Neural progenitor cell (in vitro differentiated cells): ENCODE data around the gene CDH13. TPM values are rescaled to one million over a fixed set of nuclear protein-coding genes. Genes with fewer than 3 reads are reported as not detected.

Experiments
- DNase-seq: peaks from one replicate; pipeline ENCODE4 v3.0.0-alpha.2; 2016; ENCODE audit warnings: low spot score
- H2AFZ ChIP-seq: fragments of 200-600 bp; sonication (generic); replicated peaks from 2 replicates; pipeline ENCODE4 v1.6.1; 2016; ENCODE audit warnings: antibody characterized with exemption
- H3F3A ChIP-seq: fragments of 200-600 bp; sonication (generic); 2 replicates; pipeline ENCODE4 v1.6.1; 2016; ENCODE audit warnings: antibody characterized with exemption, low read depth
- H3K27ac ChIP-seq: fragments of 200-600 bp; sonication (generic); 2 replicates; pipeline ENCODE4 v1.5.1; 2016; ENCODE audit warnings: mild to moderate bottlenecking
- H3K27me3 ChIP-seq: fragments of 200-600 bp; sonication (generic); 2 replicates; pipeline ENCODE4 v1.6.1; 2016; ENCODE audit warnings: mild to moderate bottlenecking, moderate library complexity
- H3K36me3 ChIP-seq: fragments of 200-600 bp; sonication (generic); 2 replicates; pipeline ENCODE4 v1.5.1; 2016
- H3K4me1 ChIP-seq: fragments of 200-600 bp; sonication (generic); 2 replicates; pipeline ENCODE4 v1.6.1; 2016; ENCODE audit warnings: mixed run types
- H3K4me2 ChIP-seq: fragments of 200-600 bp; sonication (generic); 2 replicates; pipeline ENCODE4 v1.6.1; 2016
- H3K4me3 ChIP-seq: fragments of 200-600 bp; sonication (generic); 2 replicates; pipeline ENCODE4 v1.5.1; 2016
- H3K79me2 ChIP-seq: fragments of 200-600 bp; sonication (generic); 2 replicates; pipeline ENCODE4 v1.6.1; 2016; ENCODE audit warnings: low read depth
- H3K9ac ChIP-seq: fragments of 200-600 bp; sonication (generic); 2 replicates; pipeline ENCODE4 v1.6.1; 2016
- H3K9me3 ChIP-seq: fragments of 200-600 bp; sonication (generic); 2 replicates; pipeline ENCODE4 v1.5.1; 2016; ENCODE audit warnings: low read depth
- H4K20me1 ChIP-seq: fragments of 200-600 bp; sonication (generic); 2 replicates; pipeline ENCODE4 v1.6.1; 2016; ENCODE audit warnings: low read depth
- H3K27ac Mint-ChIP-seq: 3 replicates; pipeline ENCODE4 v1.8.0; 2021; ENCODE audit warnings: mixed read lengths
- H3K27me3 Mint-ChIP-seq: 2 replicates; pipeline ENCODE4 v1.8.0; 2022; ENCODE audit warnings: low read depth, mild to moderate bottlenecking, inconsistent platforms, moderate library complexity, mixed read lengths; ENCODE audit not compliant: insufficient read depth
- H3K36me3 Mint-ChIP-seq: 3 replicates; pipeline ENCODE4 v1.8.0; 2021; ENCODE audit warnings: mixed read lengths
- H3K4me1 Mint-ChIP-seq: 3 replicates; pipeline ENCODE4 v1.8.0; 2021; ENCODE audit warnings: mixed read lengths
- H3K4me3 Mint-ChIP-seq: 3 replicates; pipeline ENCODE4 v1.8.0; 2021; ENCODE audit warnings: mild to moderate bottlenecking, moderate library complexity, mixed read lengths
- H3K9me3 Mint-ChIP-seq: 3 replicates; pipeline ENCODE4 v1.8.0; 2020; ENCODE audit warnings: mixed read lengths
- CTCF ChIP-seq: fragments of 200-600 bp; sonication (generic); IDR thresholded peaks from 2 replicates; pipeline ENCODE4 v1.5.1; 2017; ENCODE audit warnings: antibody characterized with exemption, mild to moderate bottlenecking
- EZH2 ChIP-seq: fragments of 200-600 bp; sonication (generic); IDR thresholded peaks from 2 replicates; pipeline ENCODE4 v1.6.1; 2017; ENCODE audit warnings: antibody characterized with exemption, mild to moderate bottlenecking, moderate library complexity
- EZH2phosphoT487 ChIP-seq: fragments of 200-600 bp; sonication (generic); IDR thresholded peaks from 2 replicates; pipeline ENCODE4 v1.6.1; 2017; ENCODE audit warnings: antibody characterized with exemption
- total RNA-seq: library from RNA; depleted of rRNA; stranded (reverse); fragments of >200 nt; gene quantifications from 2 replicates; pipeline ENCODE4 v1.2.3, GENCODE V29; 2015; ENCODE audit warnings: low replicate concordance

CDH13 gene
- total RNA-seq, 1 donor from 2014 or later = 3.0 TPM

- Histone ChIP-seq H3K9ac (no peak overlapping the region), H3K4me3 (no peak overlapping the region), H4K20me1 (no peaks in the 10 kb centered on the region), H3F3A (no peaks in the 10 kb centered on the region), H3K4me1 (no peaks in the 10 kb centered on the region), H3K9me3 (no peaks in the 10 kb centered on the region), H2AFZ (no peak overlapping the region), H3K36me3 (no peaks in the 10 kb centered on the region), H3K4me2 (no peak overlapping the region), H3K27me3 (no peaks in the 10 kb centered on the region), H3K27ac (no peak overlapping the region), H3K79me2 (no peaks in the 10 kb centered on the region)
- no peak overlapping the region for H3K4me3 Mint-ChIP-seq
- DNase-seq = no peak
- H3K27ac Mint-ChIP-seq = no peak overlapping the region
- TF ChIP-seq CTCF = no peak
- no peak for TF ChIP-seq EZH2
- no peak for TF ChIP-seq EZH2phosphoT487
- H3K27me3 Mint-ChIP-seq = peaks cover 2% of the 10 kb centered on the region
- H3K9me3 Mint-ChIP-seq = no peaks in the 10 kb centered on the region
- H3K36me3 Mint-ChIP-seq = no peaks in the 10 kb centered on the region
- peaks cover 3% of the 10 kb centered on the region for H3K4me1 Mint-ChIP-seq
These were observed 560.6 kb downstream of the CDH13 start for GRCh38 chr16:83187405-83187804.

- no peak for TF ChIP-seq CTCF
- TF ChIP-seq EZH2 = no peak
- no peak for TF ChIP-seq EZH2phosphoT487
- Histone ChIP-seq H4K20me1 (no peaks in the 10 kb centered on the region), H3K9me3 (no peaks in the 10 kb centered on the region), H3K27ac (no peak overlapping the region), H3K4me3 (no peak overlapping the region), H3K4me2 (no peak overlapping the region), H3K4me1 (no peaks in the 10 kb centered on the region), H3K36me3 (no peaks in the 10 kb centered on the region), H3K9ac (no peak overlapping the region), H3K79me2 (no peaks in the 10 kb centered on the region), H2AFZ (no peak overlapping the region), H3K27me3 (no peaks in the 10 kb centered on the region), H3F3A (no peaks in the 10 kb centered on the region)
- Mint-ChIP-seq H3K27me3 (peaks cover 7% of the 10 kb centered on the region), H3K27ac (no peak overlapping the region), H3K4me3 (no peak overlapping the region), H3K4me1 (no peaks in the 10 kb centered on the region), H3K9me3 (no peaks in the 10 kb centered on the region), H3K36me3 (no peaks in the 10 kb centered on the region)
- DNase-seq = no peak
These were observed 570.0 kb downstream of the CDH13 start for GRCh38 chr16:83196796-83197195.

- no peak for TF ChIP-seq EZH2phosphoT487
- Histone ChIP-seq H3K27ac (no peak overlapping the region), H4K20me1 (no peaks in the 10 kb centered on the region), H3K4me2 (no peak overlapping the region), H3F3A (no peaks in the 10 kb centered on the region), H3K9ac (no peak overlapping the region), H3K27me3 (no peaks in the 10 kb centered on the region), H2AFZ (no peak overlapping the region), H3K9me3 (no peaks in the 10 kb centered on the region), H3K79me2 (no peaks in the 10 kb centered on the region), H3K4me3 (no peak overlapping the region), H3K4me1 (no peaks in the 10 kb centered on the region), H3K36me3 (no peaks in the 10 kb centered on the region)
- Mint-ChIP-seq H3K27me3 (peaks cover 8% of the 10 kb centered on the region), H3K4me3 (no peak overlapping the region), H3K36me3 (no peaks in the 10 kb centered on the region), H3K4me1 (no peaks in the 10 kb centered on the region), H3K27ac (no peak overlapping the region), H3K9me3 (no peaks in the 10 kb centered on the region)
- DNase-seq = no peak
These were observed 570.7 kb downstream of the CDH13 start for GRCh38 chr16:83197450-83197849.

DNA sequence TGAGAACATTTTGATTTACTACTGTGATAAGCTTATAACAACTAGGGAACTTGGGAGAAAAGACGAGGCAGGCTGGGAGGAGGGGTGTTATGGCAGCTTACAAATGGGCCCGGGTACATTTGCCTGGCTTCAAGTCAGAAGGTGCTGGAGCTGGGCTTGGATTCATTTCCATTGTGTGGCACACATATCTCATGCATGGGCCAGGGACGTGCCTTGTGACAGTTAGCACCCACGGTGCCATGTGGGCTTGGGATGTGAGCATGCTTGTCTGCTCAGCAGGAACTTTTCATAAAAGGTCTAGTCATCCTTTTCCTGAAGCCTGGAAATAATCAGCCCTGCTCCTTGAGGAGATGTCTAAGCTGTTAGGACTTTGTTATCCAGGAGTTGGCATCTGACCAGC lies 572.2 kb downstream of the CDH13 start:
- Histone ChIP-seq H3K4me1 (no peaks in the 10 kb centered on the region), H2AFZ (no peak overlapping the region), H3K27ac (no peak overlapping the region), H4K20me1 (no peaks in the 10 kb centered on the region), H3F3A (no peaks in the 10 kb centered on the region), H3K9me3 (no peaks in the 10 kb centered on the region), H3K4me3 (no peak overlapping the region), H3K27me3 (no peaks in the 10 kb centered on the region), H3K9ac (no peak overlapping the region), H3K79me2 (no peaks in the 10 kb centered on the region), H3K36me3 (no peaks in the 10 kb centered on the region), H3K4me2 (no peak overlapping the region)
- Mint-ChIP-seq H3K4me3 (no peak overlapping the region), H3K4me1 (no peaks in the 10 kb centered on the region), H3K27me3 (peaks cover 6% of the 10 kb centered on the region), H3K27ac (no peak overlapping the region), H3K36me3 (no peaks in the 10 kb centered on the region), H3K9me3 (no peaks in the 10 kb centered on the region)
- TF ChIP-seq EZH2 (no peak), EZH2phosphoT487 (no peak), CTCF (no peak)
- no peak for DNase-seq
